Suprapubic skin (tissue), 4 donors: Measurements from ENCODE around the gene ADA. TPM values are rescaled to one million over a fixed set of nuclear protein-coding genes. Genes with fewer than 3 reads are reported as not detected.

Source experiments
- DNase-seq, 2 donors: peaks; one replicate each; pipeline ENCODE4 v3.0.0-alpha.2; 2019; ENCODE audit warnings: low spot score in 2 of 2
- H3K27ac ChIP-seq: fragments of 200-600 bp; sonication (generic); one replicate; pipeline ENCODE4 v1.5.1; 2019
- H3K27me3 ChIP-seq: fragments of 200-600 bp; sonication (generic); one replicate; pipeline ENCODE4 v1.5.1; 2019
- H3K36me3 ChIP-seq: fragments of 200-600 bp; sonication (generic); one replicate; pipeline ENCODE4 v1.5.1; 2019
- H3K4me1 ChIP-seq: fragments of 200-600 bp; sonication (generic); one replicate; pipeline ENCODE4 v1.5.1; 2019
- H3K4me3 ChIP-seq: fragments of 200-600 bp; sonication (generic); one replicate; pipeline ENCODE4 v1.5.1; 2019; ENCODE audit warnings: mild to moderate bottlenecking
- H3K9me3 ChIP-seq: fragments of 200-600 bp; sonication (generic); one replicate; pipeline ENCODE4 v1.5.1; 2019
- EP300 ChIP-seq: sonication (generic); formaldehyde crosslinking; IDR thresholded peaks from one replicate; pipeline ENCODE4 v1.6.1; 2017; ENCODE audit warnings: antibody characterized with exemption
- POLR2A ChIP-seq, 2 donors: fragments of 450-650 bp; IDR thresholded peaks; one replicate each; pipeline ENCODE4 v1.6.1; 2017; ENCODE audit warnings: antibody characterized with exemption in 2 of 2, mild to moderate bottlenecking in 2 of 2, moderate library complexity in 2 of 2
- POLR2AphosphoS5 ChIP-seq, 3 donors: sonication (generic); formaldehyde crosslinking; IDR thresholded peaks; one replicate each; pipeline ENCODE4 v1.6.1; 2017; ENCODE audit warnings: antibody characterized with exemption in 3 of 3
- WGBS: methylation state at CpG from one replicate; pipeline ENCODE4 v1.1.5; 2018; 5-methylcytosine and 5-hydroxymethylcytosine counted together
- total RNA-seq, 4 donors: library from RNA; depleted of rRNA; stranded (reverse); fragments of >200 nt; gene quantifications; one replicate each; pipeline ENCODE4 v1.1.0, GENCODE V29; 2016
- TF ChIP-seq, protein P1 (sequence below), 2 donors: fragments of 200-600 bp in 1 of 2; fragments of 450-650 bp in 1 of 2; sonication (generic) in 1 of 2; IDR thresholded peaks; one replicate each; pipeline ENCODE4 v1.5.1; 2016 to 2019; ENCODE audit warnings: antibody characterized with exemption in 2 of 2, mild to moderate bottlenecking in 1 of 2, moderate library complexity in 1 of 2

The ADA gene
- total RNA-seq, 4 donors from 2014 or later, result 4.1 to 9.4 (median 7.8) TPM

GRCh38 chr20:44690781-44691423 lies 39.4 kb upstream of the ADA start:
- Histone ChIP-seq H3K4me3 (no peak overlapping the region), H3K4me1 (peaks cover 44% of the 10 kb centered on the region), H3K27ac (peak overlapping the region; percentile 69), H3K27me3 (no peaks in the 10 kb centered on the region), H3K9me3 (no peaks in the 10 kb centered on the region), H3K36me3 (no peaks in the 10 kb centered on the region)
- TF ChIP-seq EP300 (no peak), POLR2AphosphoS5 (IDR thresholded peaks at IDR 0.05) (no peak), POLR2A (IDR thresholded peaks at IDR 0.05) (no peak)
- TF ChIP-seq, protein P1, sequence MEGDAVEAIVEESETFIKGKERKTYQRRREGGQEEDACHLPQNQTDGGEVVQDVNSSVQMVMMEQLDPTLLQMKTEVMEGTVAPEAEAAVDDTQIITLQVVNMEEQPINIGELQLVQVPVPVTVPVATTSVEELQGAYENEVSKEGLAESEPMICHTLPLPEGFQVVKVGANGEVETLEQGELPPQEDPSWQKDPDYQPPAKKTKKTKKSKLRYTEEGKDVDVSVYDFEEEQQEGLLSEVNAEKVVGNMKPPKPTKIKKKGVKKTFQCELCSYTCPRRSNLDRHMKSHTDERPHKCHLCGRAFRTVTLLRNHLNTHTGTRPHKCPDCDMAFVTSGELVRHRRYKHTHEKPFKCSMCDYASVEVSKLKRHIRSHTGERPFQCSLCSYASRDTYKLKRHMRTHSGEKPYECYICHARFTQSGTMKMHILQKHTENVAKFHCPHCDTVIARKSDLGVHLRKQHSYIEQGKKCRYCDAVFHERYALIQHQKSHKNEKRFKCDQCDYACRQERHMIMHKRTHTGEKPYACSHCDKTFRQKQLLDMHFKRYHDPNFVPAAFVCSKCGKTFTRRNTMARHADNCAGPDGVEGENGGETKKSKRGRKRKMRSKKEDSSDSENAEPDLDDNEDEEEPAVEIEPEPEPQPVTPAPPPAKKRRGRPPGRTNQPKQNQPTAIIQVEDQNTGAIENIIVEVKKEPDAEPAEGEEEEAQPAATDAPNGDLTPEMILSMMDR (IDR thresholded peaks at IDR 0.05), result no peak
- no peak for DNase-seq
- WGBS, result 71% methylated on average over 9 of the region's 9 CpGs

GRCh38 chr20:44689809-44690208 lies 38.3 kb upstream of the ADA start:
- DNase-seq, result no peak
- TF ChIP-seq POLR2A (IDR thresholded peaks at IDR 0.05) (no peak), POLR2AphosphoS5 (IDR thresholded peaks at IDR 0.05) (no peak), EP300 (no peak)
- TF ChIP-seq, protein P1 (IDR thresholded peaks at IDR 0.05), result no peak
- Histone ChIP-seq H3K4me3 (no peak overlapping the region), H3K9me3 (no peaks in the 10 kb centered on the region), H3K36me3 (no peaks in the 10 kb centered on the region), H3K27me3 (no peaks in the 10 kb centered on the region), H3K4me1 (peaks cover 43% of the 10 kb centered on the region), H3K27ac (no peak overlapping the region)
- WGBS, result 43% methylated on average over 1 of the region's 3 CpGs

DNA sequence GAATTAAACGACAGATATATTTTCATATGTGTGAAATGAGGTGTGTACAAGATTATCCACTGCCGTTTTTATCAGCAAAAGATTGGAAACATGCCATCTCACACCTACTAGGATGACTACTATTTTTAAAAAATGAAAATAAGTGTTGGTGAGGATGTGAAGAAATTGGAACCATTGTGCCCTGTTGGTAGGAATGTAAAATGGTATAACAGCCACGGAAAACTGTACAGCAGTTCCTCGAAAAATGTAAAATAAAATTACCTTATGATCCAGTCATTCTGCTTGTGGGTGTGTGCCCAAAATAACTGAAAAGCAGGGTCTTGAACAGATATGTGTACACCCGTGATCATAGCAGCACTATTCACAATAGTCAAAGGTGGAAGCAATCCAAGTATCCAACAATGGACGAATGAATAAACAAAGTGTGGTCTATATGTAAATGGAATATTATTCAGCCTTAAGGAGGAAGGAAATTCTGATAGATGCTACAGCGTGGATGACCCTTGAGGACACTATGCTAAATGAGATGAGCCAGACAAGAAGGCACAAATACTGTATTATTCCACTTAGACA lies 36.6 kb upstream of the ADA start:
- DNase-seq, result no peak
- no peaks in the 10 kb centered on the region for H3K27me3 ChIP-seq
- TF ChIP-seq EP300 (no peak), POLR2A (IDR thresholded peaks at IDR 0.05) (no peak), POLR2AphosphoS5 (IDR thresholded peaks at IDR 0.05) (no peak)
- TF ChIP-seq, protein P1 (IDR thresholded peaks at IDR 0.05), result no peak
- no peak overlapping the region for H3K4me3 ChIP-seq
- no peak overlapping the region for H3K27ac ChIP-seq
- peaks cover 29% of the 10 kb centered on the region for H3K4me1 ChIP-seq
- H3K36me3 ChIP-seq, result no peaks in the 10 kb centered on the region
- WGBS, result 44% methylated on average over 7 of the region's 7 CpGs
- no peaks in the 10 kb centered on the region for H3K9me3 ChIP-seq

DNA sequence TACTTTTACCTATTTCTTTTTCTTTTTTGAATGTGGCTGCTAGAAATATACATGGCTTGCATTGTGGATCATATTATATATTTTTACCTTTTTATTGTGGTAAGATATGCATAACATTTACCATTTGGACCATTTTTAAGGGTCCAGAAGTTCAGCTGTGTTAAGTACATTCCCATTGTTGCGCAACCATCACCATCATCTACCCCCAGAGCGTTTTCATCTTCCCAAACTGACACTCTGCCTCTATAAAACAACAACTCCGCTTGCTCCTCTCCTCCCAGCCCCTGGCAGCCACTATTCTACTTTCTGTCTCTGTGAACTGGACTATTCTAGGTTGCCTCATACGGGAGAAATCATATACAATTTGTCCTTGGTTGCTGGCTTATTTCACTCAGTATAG lies 35.4 kb upstream of the ADA start:
- 77% methylated on average over 4 of the region's 4 CpGs for WGBS
- Histone ChIP-seq H3K4me3 (no peak overlapping the region), H3K36me3 (no peaks in the 10 kb centered on the region), H3K27me3 (no peaks in the 10 kb centered on the region), H3K27ac (no peak overlapping the region), H3K4me1 (peaks cover 21% of the 10 kb centered on the region), H3K9me3 (no peaks in the 10 kb centered on the region)
- TF ChIP-seq EP300 (no peak), POLR2AphosphoS5 (IDR thresholded peaks at IDR 0.05) (no peak), POLR2A (IDR thresholded peaks at IDR 0.05) (no peak)
- TF ChIP-seq, protein P1 (IDR thresholded peaks at IDR 0.05), result no peak
- no peak for DNase-seq

DNA sequence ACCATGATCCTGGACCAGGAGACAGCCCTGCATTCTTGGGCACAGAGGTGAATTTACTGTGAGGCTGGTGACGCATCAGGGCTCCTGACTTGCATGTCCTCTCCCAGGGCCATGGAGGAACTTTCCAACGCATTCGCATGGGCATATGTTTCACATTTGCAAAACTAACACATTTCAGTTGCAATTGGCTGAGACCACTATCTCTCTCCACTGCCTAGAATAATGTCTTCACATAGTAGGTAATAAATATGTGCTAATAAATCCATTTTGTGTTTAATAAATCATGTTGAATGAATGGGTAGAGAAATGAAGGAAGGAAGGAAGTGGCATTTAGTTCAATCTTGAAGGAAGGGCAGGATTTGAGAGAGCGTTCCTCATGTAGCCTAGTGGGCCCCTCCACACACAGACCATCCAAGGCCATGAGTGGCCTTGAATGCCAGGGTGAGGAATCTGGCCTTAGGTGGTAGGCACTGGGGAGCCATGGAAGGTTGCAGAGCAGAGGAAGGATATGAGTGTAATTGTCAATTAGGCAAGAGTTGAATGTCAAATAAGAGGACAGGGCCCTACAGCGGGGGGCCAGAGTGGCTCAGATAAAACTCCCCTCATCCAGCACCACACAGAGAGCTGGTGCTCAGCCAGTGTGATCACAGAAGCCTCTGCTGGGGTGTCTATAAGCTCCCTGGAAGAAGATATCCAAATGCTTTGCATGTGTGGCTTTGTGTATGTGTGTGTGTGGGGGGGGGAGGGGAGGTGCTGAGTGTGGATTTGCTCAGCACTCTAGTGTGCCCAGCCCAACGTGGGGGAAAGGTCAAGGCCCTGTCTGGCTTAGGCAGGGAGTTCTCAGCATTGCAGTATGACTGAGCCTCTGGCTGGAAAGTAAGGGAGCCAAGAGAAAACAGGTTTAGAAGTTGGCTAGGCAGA lies 32.8 kb upstream of the ADA start:
- peaks cover 10% of the 10 kb centered on the region for H3K4me1 ChIP-seq
- H3K9me3 ChIP-seq, result no peaks in the 10 kb centered on the region
- H3K36me3 ChIP-seq, result no peaks in the 10 kb centered on the region
- H3K27ac ChIP-seq, result no peak overlapping the region
- 71% methylated on average over 6 of the region's 6 CpGs for WGBS
- DNase-seq, result no peak
- no peaks in the 10 kb centered on the region for H3K27me3 ChIP-seq
- TF ChIP-seq EP300 (no peak), POLR2A (IDR thresholded peaks at IDR 0.05) (no peak), POLR2AphosphoS5 (IDR thresholded peaks at IDR 0.05) (no peak)
- TF ChIP-seq, protein P1 (IDR thresholded peaks at IDR 0.05), result no peak
- no peak overlapping the region for H3K4me3 ChIP-seq
